Activated gamma-delta T cell treated with anti-CD3 and anti-CD28 coated beads, Interleukin-2, amount 50 U/mL, for 16 hours (primary cell): ENCODE results near the gene CDK5.

Experiments used
- DNase-seq: peaks from one replicate; pipeline ENCODE4 v3.0.0-alpha.2; 2020; ENCODE audit warnings: low read depth

The CDK5 gene

GRCh38 chr7:151071032-151071866, 13.6 kb upstream of the CDK5 start:
- no peak for DNase-seq

GRCh38 chr7:151070574-151070960, 12.9 kb upstream of the CDK5 start:
- no peak for DNase-seq

GRCh38 chr7:151069841-151070573, 12.3 kb upstream of the CDK5 start:
- no peak for DNase-seq

GRCh38 chr7:151068069-151068773, 10.5 kb upstream of the CDK5 start:
- DNase-seq = no peak

GRCh38 chr7:151066273-151066974, 8.7 kb upstream of the CDK5 start:
- DNase-seq = no peak

GRCh38 chr7:151065516-151065915, 7.8 kb upstream of the CDK5 start:
- no peak for DNase-seq

- no peak for DNase-seq
These were observed 7.3 kb upstream of the CDK5 start for GRCh38 chr7:151064993-151065392.

GRCh38 chr7:151064454-151064853, 6.8 kb upstream of the CDK5 start:
- no peak for DNase-seq

GRCh38 chr7:151063212-151063561, 5.5 kb upstream of the CDK5 start:
- no peak for DNase-seq

- no peak for DNase-seq
These were observed 4.9 kb upstream of the CDK5 start for GRCh38 chr7:151062399-151063211.

- DNase-seq = no peak
These were observed 4.4 kb upstream of the CDK5 start for GRCh38 chr7:151062111-151062398.

- no peak for DNase-seq
These were observed 3.8 kb upstream of the CDK5 start for GRCh38 chr7:151061213-151062110.

- no peak for DNase-seq
These were observed 2.9 kb upstream of the CDK5 start for GRCh38 chr7:151060416-151061212.

GRCh38 chr7:151060113-151060415, 2.4 kb upstream of the CDK5 start:
- no peak for DNase-seq

- DNase-seq = peak; percentile 54
These were observed 1.8 kb upstream of the CDK5 start, which contains the start of gene SLC4A2 for GRCh38 chr7:151059367-151060112. Gene SLC4A2 (plus strand): TSS chr7:151059589. CDS start chr7:151061988, 2,399 bp downstream.

- DNase-seq = no peak
These were observed 1.2 kb upstream of the CDK5 start for GRCh38 chr7:151058781-151059366.

GRCh38 chr7:151057989-151058780, 488 bp upstream of the CDK5 start:
- peak; percentile 96 for DNase-seq
